Epithelial cell of proximal tubule (primary cell): ENCODE measurements around the gene BCL7B. TPM values are rescaled to one million over a fixed set of nuclear protein-coding genes. Genes with fewer than 3 reads are reported as not detected.
"Not testable (repeated sequence)": the region's sequence is repeated elsewhere in the genome, so short reads cannot be mapped to it uniquely, and the experiment has no call there.

Source experiments
- DNase-seq: peaks from one replicate; pipeline ENCODE4 v3.0.0-alpha.2; 2011; ENCODE audit warnings: low read depth
- H3K4me3 ChIP-seq: 2 replicates; pipeline ENCODE4 v1.5.1; 2011; ENCODE audit warnings: low read depth, mild to moderate bottlenecking, low read length
- total RNA-seq: library from RNA; depleted of rRNA; stranded (reverse); fragments of >200 nt; gene quantifications from 2 replicates; pipeline ENCODE4 v1.2.3, GENCODE V29; 2015
- TF ChIP-seq, protein P1 (sequence below): conservative IDR thresholded peaks from 2 replicates; pipeline ENCODE4 v1.5.1; 2012; ENCODE audit warnings: low read depth, mild to moderate bottlenecking, low read length

The BCL7B gene
- total RNA-seq, 1 donor from 2014 or later = 64.2 TPM

GRCh38 chr7:73544678-73545077, 12.8 kb downstream of the BCL7B start:
- DNase-seq = no peak
- H3K4me3 ChIP-seq = no peak overlapping the region
- TF ChIP-seq, protein P1, sequence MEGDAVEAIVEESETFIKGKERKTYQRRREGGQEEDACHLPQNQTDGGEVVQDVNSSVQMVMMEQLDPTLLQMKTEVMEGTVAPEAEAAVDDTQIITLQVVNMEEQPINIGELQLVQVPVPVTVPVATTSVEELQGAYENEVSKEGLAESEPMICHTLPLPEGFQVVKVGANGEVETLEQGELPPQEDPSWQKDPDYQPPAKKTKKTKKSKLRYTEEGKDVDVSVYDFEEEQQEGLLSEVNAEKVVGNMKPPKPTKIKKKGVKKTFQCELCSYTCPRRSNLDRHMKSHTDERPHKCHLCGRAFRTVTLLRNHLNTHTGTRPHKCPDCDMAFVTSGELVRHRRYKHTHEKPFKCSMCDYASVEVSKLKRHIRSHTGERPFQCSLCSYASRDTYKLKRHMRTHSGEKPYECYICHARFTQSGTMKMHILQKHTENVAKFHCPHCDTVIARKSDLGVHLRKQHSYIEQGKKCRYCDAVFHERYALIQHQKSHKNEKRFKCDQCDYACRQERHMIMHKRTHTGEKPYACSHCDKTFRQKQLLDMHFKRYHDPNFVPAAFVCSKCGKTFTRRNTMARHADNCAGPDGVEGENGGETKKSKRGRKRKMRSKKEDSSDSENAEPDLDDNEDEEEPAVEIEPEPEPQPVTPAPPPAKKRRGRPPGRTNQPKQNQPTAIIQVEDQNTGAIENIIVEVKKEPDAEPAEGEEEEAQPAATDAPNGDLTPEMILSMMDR = no peak

DNA sequence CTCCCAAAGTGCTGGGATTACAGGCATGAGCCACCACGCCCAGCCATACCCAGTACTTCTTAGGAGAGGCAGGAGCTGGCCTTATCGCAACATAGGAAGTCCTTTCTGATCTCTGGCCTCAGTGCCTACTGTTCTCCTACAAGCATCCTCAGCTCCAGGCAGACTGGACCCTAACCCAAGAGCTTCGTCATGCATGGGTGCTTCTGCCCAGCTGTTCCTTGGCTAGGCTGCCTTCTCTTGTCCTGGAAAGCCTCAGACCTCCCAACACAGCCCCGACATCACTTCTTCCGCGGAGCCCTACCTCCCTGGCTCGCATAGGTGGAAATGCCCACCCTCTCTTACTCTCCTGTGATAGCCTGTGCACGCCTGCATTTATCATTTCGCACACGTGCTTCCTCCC, 15.8 kb downstream of the BCL7B start:
- no peak for DNase-seq
- H3K4me3 ChIP-seq = no peak overlapping the region
- TF ChIP-seq, protein P1 = no peak

DNA sequence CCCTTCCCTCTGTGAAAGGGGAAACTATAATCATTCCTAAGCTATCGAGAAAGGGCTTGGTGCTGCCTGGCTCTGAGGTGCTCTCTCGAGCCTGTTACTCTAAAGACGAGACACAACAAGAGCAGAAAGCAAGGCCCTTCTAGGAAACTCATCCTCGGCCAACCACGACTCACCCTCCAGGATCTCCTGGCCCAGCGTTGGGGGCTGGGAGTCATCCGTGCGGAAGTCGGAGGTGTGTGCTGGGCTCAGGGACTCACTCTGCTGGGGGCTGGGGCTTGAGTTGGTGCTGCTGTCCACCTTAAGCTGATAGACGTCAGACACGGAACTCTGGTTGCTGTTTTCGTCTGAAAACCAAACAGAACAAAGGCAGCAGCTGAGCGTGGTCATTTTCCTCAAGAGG, 17.8 kb downstream of the BCL7B start:
- DNase-seq = no peak
- TF ChIP-seq, protein P1 = no peak
- H3K4me3 ChIP-seq = no peak overlapping the region

DNA sequence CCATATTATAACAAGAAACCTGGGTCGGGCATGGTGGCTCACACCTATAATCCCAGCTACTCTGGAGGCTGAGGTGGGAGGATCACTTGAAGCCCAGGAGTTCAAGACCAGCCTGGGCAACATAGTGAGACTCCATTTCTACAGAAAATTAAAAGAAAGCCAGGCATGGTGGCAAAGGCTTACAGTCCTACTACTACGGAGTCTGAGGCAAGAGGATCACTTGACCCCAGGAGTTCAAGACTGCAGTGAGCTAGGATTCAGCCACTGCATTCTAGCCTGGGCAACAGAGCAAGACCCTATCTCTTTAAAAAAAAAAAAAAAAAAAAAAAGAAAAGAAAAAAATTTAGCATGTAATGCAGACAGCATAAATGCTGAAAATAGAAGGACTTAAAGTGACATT, 19.0 kb downstream of the BCL7B start:
- not testable (repeated sequence) for H3K4me3 ChIP-seq, DNase-seq

DNA sequence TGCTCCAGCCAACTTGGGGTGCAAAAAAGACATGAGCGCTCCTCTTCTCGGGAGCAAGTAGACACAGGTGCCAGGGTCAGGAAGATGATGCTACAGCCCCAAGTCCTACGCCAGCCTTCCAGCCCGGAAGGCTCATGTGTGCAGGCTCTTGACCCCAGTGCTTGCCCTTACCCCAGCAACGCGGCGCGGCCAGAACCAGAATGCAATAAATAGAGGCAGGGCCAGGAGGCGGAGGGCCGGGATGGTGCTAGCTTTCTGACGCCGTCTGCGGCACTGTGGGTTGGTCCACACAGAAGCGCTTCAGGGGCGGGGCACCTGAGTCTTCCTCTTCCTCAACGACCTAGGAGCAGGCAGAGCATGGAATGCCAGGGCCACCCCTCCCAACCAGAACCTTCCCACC, 20.4 kb downstream of the BCL7B start:
- H3K4me3 ChIP-seq = no peak overlapping the region
- TF ChIP-seq, protein P1 = no peak
- no peak for DNase-seq

DNA sequence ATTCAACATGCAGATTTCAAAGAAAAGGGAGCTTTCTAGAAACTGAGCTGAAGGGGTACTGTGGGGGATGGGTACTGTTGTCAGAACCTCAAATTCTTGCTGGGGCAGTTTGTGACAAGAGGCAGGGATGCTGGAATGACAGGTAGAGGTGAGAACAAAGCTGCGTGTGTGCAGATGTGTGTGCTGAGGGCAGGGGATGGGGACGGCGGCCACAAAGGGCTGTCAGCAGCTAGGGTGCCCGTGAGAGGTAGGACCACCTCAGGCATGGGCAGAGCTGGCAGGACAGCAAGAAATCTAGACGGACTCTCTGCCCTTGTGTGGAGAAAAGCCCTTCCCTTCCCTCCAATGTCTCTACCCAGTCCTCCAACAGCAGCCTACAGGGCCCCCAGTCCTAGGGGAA, 21.0 kb downstream of the BCL7B start:
- TF ChIP-seq, protein P1 = no peak
- no peak for DNase-seq

GRCh38 chr7:73535918-73536317, 21.6 kb downstream of the BCL7B start:
- DNase-seq, H3K4me3 ChIP-seq: not testable (repeated sequence)

More for the DNA sequence above, 21.0 kb downstream of the BCL7B start:
- H3K4me3 ChIP-seq = no peak overlapping the region

DNA sequence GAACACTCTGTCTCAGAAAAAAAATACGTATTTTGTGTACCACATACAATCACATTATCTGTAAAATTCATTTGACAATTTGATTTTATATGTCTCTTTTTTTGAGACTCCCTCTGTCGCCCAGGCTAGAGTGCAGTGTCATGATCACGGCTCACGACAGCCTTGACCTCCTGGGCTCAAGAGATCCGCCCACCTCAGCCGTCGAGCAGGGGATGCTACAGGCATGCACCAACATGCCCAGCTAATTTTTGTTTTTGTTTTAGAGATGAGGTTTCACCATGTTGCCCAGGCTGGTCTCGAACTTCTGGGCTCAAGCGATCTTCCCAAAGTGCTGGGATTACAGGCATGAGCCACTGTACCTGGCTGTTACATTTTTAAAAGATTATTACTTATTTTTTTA, 23.7 kb downstream of the BCL7B start:
- no peak for DNase-seq
- no peak overlapping the region for H3K4me3 ChIP-seq
- TF ChIP-seq, protein P1 = no peak
